Stimulated activated CD8-positive, alpha-beta memory T cell treated with anti-CD3 and anti-CD28 coated beads, Interleukin-15, amount 100 ng/mL, for 48 hours (primary cell): ENCODE measurements around the gene SPINT1.

ENCODE experiments used
- DNase-seq, 2 donors: peaks; one replicate each; pipeline ENCODE4 v3.0.0-alpha.2; 2020; ENCODE audit warnings: low read depth in 2 of 2

SPINT1 gene

GRCh38 chr15:40829115-40829514 lies 14.7 kb upstream of the SPINT1 start:
- DNase-seq: no peak

DNA sequence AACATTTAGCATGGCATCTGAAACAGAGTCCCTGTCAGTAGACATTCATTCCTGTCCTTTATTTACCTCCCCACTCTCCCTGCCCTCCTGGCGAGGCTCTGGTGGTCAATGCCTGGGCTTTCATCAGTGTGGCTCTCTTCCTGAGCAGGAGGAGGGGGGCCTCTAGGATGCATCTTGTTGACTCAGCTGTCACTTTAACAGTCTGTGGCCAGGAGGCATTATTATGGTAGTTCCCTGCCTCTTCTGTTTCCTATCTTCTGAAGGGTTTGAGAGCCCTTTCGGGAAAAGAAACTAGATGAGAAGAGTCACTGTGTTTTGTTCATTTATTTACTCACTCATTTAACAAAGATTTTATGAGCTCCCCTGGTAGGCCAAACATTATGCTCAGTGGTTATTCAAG lies 13.0 kb upstream of the SPINT1 start:
- DNase-seq: no peak

DNA sequence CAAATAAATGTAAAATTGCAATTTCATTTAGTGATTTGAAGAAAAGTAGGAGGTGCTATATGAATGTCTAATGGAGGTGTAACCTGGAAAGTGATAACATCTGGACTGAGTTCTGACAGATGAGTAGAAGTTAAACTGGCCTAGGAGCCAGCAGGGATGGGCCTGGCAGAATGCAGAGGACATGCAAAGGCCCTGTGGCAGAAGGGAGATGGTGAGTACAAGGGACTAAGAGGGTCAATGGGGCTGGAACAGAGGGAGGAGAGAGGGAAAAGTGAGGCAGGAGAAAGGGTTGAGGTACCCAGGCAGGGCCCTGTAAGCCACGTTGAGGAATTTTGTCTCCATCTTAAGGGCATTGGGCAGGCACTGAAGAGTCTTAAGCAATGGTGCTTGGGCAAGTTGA lies 12.0 kb upstream of the SPINT1 start:
- no peak for DNase-seq

GRCh38 chr15:40832903-40833302 lies 10.9 kb upstream of the SPINT1 start:
- no peak for DNase-seq

GRCh38 chr15:40836020-40836419 lies 7.8 kb upstream of the SPINT1 start:
- DNase-seq: no peak

GRCh38 chr15:40838756-40839155 lies 5.1 kb upstream of the SPINT1 start:
- DNase-seq: no peak

DNA sequence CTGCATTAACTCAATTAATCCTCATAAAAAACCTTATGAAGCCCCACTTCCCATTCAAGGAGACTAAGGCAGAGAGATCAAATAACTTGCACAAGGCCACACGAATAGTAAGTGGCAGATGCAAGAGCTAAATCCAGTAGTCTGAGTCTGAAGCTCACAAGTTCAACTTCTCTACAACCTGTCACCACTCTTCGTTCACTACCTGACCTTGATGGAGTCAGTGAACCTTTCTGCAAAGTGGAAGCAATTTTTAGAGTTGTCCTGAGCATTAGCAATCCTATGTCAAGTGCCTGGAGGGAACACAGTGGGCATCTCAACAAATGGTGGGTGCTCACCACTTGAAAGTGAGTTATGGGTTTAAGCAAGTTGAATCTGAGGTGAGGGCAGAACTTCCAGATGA lies 2.1 kb upstream of the SPINT1 start:
- no peak for DNase-seq

DNA sequence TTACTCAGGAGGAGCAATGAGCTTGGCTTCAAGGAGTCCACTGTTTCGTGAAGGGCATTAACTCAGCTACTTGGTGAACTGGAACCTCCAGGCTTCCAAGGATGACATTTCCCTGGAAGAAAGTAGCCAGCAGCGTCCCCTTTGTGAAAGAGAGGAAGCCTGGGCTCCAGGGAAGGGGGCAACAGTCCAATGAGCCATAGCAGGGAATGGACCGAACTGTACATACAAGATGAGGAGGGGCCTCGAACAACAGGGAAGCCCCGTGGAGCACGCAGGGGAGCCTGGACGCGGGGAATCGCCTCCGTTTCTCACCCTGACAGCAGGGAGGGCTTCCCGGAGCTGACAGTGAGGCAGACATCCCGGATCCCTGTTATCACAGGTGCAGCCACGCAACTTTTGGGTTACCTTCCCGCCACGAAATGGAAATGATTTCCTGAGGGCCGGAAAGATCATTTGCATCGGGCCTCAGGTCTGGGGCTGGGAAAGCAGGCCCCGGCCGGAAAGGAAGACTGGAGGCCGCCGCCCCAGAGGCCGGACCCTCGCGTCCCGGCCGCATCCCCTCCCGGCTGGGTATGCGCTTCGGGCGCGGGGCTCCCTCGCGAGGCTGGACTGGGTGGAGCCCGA lies 475 bp upstream of the SPINT1 start:
- no peak for DNase-seq

DNA sequence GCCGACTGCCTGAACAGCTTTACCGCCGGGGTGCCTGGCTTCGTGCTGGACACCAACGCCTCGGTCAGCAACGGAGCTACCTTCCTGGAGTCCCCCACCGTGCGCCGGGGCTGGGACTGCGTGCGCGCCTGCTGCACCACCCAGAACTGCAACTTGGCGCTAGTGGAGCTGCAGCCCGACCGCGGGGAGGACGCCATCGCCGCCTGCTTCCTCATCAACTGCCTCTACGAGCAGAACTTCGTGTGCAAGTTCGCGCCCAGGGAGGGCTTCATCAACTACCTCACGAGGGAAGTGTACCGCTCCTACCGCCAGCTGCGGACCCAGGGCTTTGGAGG lies 815 bp downstream of the SPINT1 start:
- peak; percentile 10 to 13 for DNase-seq

DNA sequence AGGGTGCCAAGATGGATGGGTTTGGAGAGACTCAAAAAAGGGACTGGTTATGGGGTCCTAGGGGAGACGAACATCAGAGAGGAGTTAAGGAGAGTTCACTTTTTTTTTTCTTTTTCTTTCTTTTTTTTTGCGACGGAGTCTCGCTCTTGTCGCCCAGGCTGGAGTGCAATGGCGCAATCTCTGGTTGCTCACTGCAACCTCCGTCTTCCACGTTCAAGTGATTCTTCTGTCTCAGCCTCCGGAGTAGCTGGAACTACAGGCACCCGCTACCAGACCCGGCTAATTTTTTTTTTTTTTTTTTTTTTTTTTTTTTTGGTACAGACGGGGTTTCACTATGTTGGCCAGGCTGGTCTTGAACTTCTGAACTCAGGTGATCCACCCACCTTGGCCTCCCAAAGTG lies 1.2 kb downstream of the SPINT1 start:
- DNase-seq: no peak

DNA sequence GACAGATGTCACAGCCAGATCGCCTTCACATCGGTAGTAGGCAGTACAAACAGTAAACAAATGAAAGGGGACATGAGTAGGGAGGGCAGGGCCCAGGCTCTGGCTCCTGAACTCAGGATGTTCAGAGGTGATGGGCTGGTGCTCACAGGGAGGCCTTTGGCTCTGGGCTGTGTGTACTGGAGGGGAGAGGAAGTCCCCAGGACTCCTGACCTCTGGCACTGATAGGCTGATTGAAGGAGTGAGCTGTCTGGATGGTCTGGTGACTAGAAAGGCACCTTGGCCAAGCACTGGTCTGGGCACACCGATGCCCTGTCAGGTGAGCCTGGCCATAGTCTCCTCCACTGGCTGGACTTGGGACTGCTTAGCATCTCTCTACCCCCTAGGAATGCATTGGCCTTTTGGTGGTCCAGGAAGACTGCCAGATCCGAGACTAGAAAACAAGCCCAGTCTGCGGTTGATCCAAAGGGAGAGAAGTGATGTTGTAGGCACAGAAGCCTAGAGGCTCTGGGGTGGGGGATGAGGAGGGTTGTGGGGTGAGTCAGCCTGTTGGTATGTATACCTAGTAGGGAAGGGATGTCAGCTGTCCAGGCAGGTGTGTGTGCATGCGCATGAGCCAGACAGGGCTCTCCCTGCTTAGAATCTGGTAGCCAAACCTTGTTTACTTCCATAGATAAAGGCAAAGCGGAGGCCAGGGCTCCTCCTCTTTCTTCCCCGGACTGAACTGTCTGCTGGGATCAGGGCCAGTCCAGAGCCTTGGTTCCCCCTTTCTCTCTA lies 1.9 kb downstream of the SPINT1 start:
- DNase-seq: no peak

DNA sequence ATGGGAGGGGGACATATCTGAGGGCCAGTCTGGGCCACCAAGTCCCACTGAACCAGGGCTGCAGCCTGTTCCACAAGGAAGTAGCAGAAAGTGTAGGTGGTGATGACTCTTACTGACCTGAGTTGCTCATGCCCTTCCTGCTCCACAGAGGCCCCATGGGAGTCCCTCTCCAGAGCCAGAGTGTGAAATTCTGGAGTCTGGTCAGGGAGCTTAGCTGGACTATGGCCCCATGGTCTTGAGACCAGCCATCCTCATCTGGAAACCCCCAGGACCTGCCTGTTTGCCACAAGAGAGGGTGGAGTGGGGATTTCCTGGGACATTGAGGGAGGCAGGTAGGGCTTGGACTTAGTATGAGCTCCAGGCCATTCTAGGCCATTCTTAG lies 3.0 kb downstream of the SPINT1 start:
- DNase-seq: no peak

- DNase-seq: no peak
Observed at GRCh38 chr15:40847223-40847961, 3.5 kb downstream of the SPINT1 start.

DNA sequence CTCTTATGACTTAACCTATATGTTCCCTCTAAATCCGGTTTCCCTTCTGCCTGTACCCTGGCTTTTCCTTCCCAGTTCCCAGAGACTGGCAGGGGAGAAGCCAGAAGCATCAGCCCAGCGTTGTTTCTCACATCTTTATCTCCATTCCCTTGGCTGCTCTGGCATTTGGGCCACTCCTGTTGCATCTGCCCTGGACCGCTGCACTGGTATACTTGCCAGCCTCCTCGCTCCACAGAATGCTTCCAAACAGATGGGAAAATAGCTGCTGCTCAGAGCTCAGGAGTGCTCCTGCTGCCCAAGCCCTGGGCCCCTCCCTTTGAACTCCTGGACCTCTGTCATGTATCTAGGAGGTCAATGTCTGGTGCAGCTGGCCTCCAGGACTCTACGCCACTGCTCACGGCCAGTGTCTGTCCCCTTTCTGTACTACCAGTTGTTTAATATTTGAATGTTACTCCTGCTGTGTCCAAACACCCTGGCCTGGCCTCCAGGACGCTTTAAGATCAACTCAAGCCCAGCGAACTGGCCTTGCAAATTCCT lies 6.8 kb downstream of the SPINT1 start:
- DNase-seq: no peak

DNA sequence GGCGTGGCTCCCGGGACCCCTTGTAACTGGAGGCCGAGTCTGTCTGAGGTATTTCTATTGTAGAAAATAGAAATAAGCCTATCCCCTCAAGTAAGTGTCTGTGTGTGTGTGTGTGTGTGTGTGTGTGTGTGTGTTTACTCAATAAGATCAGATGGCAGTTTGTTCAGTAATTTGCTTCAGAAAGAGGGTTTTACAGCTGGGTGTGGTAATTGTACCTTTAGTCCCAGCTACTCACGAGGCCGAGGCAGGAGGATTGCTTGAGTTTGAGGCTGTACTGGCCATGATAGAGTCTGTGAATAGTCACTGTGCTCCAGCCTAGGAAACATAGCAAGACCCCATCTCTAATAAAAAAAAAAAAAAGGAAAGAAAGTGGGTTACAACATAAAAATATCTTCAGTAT lies 8.7 kb downstream of the SPINT1 start:
- no peak for DNase-seq

DNA sequence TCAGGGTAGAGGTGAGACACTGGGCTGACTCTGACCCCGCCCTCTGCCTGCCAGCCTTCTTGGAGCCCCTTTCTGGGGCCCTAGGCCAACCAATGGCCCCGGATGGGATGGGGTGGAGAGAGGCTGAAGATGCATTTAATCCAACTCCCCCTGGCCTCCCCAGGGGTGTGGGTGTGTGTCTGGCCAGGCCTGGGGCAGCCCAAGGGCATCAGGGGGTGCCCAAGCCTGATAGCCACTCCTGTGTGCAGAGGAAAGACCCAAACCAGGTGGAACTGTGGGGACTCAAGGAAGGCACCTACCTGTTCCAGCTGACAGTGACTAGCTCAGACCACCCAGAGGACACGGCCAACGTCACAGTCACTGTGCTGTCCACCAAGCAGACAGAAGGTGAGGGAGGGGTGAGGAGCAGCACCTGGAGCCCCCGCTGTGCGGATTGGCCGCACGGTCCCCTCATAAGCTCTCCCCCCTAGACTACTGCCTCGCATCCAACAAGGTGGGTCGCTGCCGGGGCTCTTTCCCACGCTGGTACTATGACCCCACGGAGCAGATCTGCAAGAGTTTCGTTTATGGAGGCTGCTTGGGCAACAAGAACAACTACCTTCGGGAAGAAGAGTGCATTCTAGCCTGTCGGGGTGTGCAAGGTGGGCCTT lies 9.5 kb downstream of the SPINT1 start:
- no peak for DNase-seq

DNA sequence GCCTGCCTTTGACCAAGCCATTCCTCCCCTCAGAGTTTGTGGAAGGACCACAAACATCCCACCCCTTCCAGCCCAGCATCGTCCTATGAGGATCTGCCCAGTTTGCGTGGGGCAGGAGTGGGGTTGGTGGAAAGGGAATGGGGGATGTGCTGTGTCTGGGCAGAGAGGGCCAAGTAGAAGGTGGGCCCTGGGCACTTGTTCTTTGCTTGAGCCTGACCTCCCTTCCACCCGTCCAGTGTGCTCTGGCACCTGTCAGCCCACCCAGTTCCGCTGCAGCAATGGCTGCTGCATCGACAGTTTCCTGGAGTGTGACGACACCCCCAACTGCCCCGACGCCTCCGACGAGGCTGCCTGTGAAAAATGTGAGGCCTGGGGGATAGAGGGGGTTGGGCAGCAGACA lies 10.3 kb downstream of the SPINT1 start:
- DNase-seq: no peak

- no peak for DNase-seq
Observed at GRCh38 chr15:40855706-40856234, 11.9 kb downstream of the SPINT1 start.

GRCh38 chr15:40856746-40857145 lies 12.9 kb downstream of the SPINT1 start:
- no peak for DNase-seq

DNA sequence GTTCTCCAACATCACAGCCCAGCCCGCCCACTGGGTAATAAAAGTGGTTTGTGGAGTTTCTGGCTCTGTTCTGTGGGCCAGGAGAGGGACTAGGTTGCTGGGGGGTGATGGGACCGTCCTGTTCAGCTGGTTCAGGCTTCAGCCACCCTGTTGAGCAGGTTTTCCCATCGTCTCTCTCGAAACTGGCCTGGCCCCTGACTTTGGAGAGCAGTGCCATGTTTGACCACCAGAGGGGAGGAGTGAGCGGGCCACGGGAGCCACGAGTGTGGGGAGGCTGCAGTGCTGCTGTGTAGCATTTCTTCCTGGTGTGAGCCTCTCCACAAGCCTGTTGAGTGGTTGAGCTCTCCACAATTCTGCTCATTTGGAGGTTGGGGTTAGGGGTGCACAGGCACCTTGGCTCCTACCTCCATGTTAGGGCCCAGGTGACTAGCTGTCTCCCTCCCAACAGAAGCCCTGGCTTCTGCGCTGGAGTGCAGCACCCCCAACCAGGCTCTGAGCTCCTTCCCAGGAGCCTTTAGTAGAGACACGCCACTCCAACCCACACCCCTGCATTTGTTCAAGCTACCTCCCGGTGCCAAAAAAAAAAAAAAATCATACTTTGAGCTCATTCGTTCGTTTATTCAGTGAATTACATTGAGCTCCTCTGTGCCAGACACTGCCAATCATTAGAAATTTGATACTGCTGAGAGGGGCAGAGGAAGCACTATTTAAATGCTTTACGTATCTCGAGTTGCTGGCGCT lies 13.9 kb downstream of the SPINT1 start:
- DNase-seq: peak; percentile 50 to 60

GRCh38 chr15:40858706-40859105 lies 14.9 kb downstream of the SPINT1 start:
- DNase-seq: no peak
